Cardiac fibroblast (primary cell): Measurements from ENCODE around the gene APOA1.

ENCODE experiments used
- DNase-seq, 2 donors: peaks; one replicate each; pipeline versions ENCODE4 v3.0.0 to v3.0.0-alpha.2; 2010; ENCODE audit warnings: low read depth in 2 of 2
- H3K4me3 ChIP-seq, 2 donors: replicated peaks in 1 of 2; 1 replicate in 1 of 2; 2 replicates in 1 of 2; pipeline ENCODE4 v1.5.1; 2011; ENCODE audit warnings: low read depth in 2 of 2, low read length in 2 of 2, mild to moderate bottlenecking in 2 of 2, moderate library complexity in 1 of 2
- CTCF ChIP-seq: IDR thresholded peaks from one replicate; pipeline ENCODE4 v1.5.1; 2011; ENCODE audit warnings: low read depth, mild to moderate bottlenecking, low read length, inconsistent platforms

APOA1 gene

GRCh38 chr11:116814502-116814901 lies 22.9 kb downstream of the APOA1 start:
- no peak overlapping the region for H3K4me3 ChIP-seq
- TF ChIP-seq CTCF, result no peak
- DNase-seq, result no peak

DNA sequence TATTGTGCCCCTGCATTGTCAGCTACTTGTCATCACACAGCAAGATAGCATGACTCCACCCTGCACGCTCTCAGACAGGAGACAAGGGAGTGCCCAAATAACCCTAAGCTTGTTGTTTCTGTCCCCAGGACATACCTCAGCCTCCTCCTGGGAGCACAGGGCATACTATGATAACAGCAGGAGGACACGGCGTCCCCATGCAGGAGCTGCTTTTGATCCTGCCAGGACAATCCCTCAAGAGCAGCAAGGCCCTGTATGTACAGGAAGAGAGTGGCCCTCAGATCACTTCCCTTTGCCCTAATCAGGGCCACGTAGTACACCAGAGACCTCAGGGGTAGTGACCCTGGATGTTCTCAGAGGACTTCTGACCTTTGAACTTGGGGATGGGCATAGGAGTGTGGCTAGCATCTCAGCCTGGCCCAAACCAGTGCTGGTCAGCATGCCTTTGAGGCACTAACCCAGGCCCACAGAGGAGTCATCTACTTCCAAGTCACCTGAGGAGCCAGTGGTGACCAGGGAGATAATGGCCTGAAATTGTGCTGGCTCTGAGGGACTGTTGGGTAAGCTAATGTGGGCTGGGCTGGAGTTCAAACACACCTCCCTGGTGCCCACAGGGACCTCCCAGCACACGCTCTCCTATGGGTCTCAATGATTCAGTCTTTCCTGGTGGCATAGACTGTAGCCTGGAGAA lies 23.5 kb downstream of the APOA1 start:
- TF ChIP-seq CTCF, result no peak
- no peak overlapping the region for H3K4me3 ChIP-seq
- DNase-seq, result peak in 1 of 2 donors; percentile 45

GRCh38 chr11:116813170-116813569 lies 24.3 kb downstream of the APOA1 start:
- no peak for DNase-seq
- TF ChIP-seq CTCF, result no peak
- H3K4me3 ChIP-seq, result no peak overlapping the region

- no peak overlapping the region for H3K4me3 ChIP-seq
- no peak for DNase-seq
- TF ChIP-seq CTCF, result no peak
These were observed 25.3 kb downstream of the APOA1 start for GRCh38 chr11:116812109-116812508.

DNA sequence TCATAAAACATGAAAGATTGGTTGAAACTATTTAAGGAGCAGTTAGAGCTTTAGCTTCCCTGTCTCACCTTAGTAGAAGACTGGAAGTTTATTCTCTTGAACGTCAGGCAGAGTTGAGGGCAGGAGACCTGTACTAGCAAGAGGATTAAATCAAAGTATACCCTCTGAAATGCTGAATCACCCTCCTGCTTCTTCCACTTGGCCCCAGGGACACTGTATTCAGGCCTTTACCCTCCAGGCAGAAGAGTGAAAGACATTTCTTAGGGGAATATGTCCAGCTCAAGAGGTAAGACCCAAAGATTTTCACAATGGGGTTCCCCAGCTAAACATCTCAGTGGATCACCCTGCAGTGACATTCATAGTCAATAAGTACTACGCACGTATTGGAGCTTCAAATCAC lies 26.2 kb downstream of the APOA1 start:
- TF ChIP-seq CTCF, result no peak
- no peak overlapping the region for H3K4me3 ChIP-seq
- DNase-seq, result no peak

DNA sequence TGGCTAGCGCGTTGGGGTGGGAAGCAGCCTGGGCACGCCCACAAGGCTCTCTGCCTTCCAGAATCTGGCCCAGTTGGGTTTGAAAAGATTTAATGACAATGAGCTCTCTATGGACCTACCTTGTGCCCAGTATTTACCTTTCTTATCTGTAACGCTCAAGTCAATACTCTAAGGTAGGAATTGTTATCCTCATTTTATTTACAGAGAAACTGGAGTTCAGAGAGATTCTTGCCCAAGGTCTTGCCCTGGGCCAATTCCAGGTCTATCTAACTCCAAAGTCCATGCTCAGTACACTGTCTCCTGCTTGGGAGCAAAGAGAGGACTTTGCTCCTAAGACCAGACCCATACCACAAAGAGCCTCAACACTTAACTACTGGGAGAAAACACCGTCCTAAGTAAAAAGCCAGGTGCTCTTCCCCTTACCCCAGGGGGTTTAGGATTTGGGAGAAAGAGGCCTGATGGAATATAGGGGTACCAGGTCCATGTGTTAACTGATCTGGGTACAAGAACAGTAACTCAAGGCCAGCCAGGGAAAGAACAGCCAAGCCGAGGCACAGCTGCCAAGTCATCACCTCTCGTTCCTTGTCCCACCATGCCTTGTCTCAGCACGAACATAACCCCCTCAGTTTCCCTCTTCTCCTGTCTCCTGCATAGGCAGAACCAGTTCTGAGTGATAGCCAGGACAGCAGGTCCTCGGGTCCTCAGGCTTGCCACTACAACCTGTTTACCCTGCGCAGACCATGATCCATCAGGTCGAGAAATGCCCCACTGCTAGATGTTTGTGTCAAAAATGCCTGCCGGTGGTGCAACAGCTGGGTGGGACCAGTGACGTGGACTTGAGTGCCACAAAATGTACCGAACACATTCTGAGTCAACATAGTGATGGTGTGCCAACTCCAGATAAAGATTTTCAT lies 28.9 kb downstream of the APOA1 start:
- TF ChIP-seq CTCF, result no peak
- DNase-seq, result peak; percentile 87 to 97
- no peak overlapping the region for H3K4me3 ChIP-seq
